ENCODE data around the gene RAE1.
"Not testable (repeated sequence)": the region's sequence is repeated elsewhere in the genome, so short reads cannot be mapped to it uniquely, and the experiment has no call there.

Gene RAE1

GRCh38 chr20:57413986-57414385, 62.9 kb downstream of the RAE1 start:
- H3K4me1 ChIP-seq, result peaks cover 31 to 95% (median 73%) of the 10 kb centered on the region in 10 experiments
- peak overlapping the region in 8 of 11 experiments; percentile 51 to 78 (median 68); a peak in 16 of 22 replicates for H3K27ac ChIP-seq
- no peak for TF ChIP-seq Cebpa-rat (IDR thresholded peaks at IDR 0.05)
- H3K4me2 ChIP-seq, result peak overlapping the region in 6 of 11 experiments; percentile 60 to 90 (median 78); a peak in 11 of 22 replicates
- no peaks in the 10 kb centered on the region for H3K9me3 ChIP-seq (replicated peaks in 1 of 11)
- H3K36me3 ChIP-seq, result peaks cover 11 to 20% (median 16%) of the 10 kb centered on the region in 11 experiments
- H3K9ac ChIP-seq, result 0 out of 22 replicates have a peak overlapping the region, but pooled peaks of 2 of the 11 experiments have one; percentile 53 to 66
- H4K20me1 ChIP-seq, result peaks cover 10 to 30% (median 22%) of the 10 kb centered on the region in 11 experiments; a peak in 21 of 22 replicates
- no peak overlapping the region for H3K4me3 ChIP-seq
- H3K27me3 ChIP-seq, result no peaks in the 10 kb centered on the region

GRCh38 chr20:57414867-57415592, 64.0 kb downstream of the RAE1 start:
- no peaks in the 10 kb centered on the region for H3K9me3 ChIP-seq (replicated peaks in 1 of 11)

GRCh38 chr20:57415771-57416170, 64.7 kb downstream of the RAE1 start:
- H3K4me1 ChIP-seq, result peaks cover 39 to 91% (median 73%) of the 10 kb centered on the region in 10 experiments
- no peaks in the 10 kb centered on the region for H3K9me3 ChIP-seq (replicated peaks in 1 of 11)
- H3K27me3 ChIP-seq, result no peaks in the 10 kb centered on the region
- H3K4me3 ChIP-seq, result no peak overlapping the region
- H3K36me3 ChIP-seq, result peaks cover 0 to 2% (median 0%) of the 10 kb centered on the region in 11 experiments; a peak in 3 of 22 replicates
- H4K20me1 ChIP-seq, result peaks cover 0 to 12% (median 4%) of the 10 kb centered on the region in 11 experiments; a peak in 10 of 22 replicates
- TF ChIP-seq Cebpa-rat (IDR thresholded peaks at IDR 0.05), result no peak
- H3K9ac ChIP-seq, result peak overlapping the region in 8 of 11 experiments; percentile 39 to 71 (median 57); a peak in 11 of 22 replicates
- H3K27ac ChIP-seq, result peak overlapping the region in 9 of 11 experiments; percentile 51 to 78 (median 69); a peak in 18 of 22 replicates
- peak overlapping the region in 10 of 11 experiments; percentile 39 to 90 (median 78); a peak in 19 of 22 replicates for H3K4me2 ChIP-seq

More at GRCh38 chr20:57414867-57415592, 64.0 kb downstream of the RAE1 start:
- peak overlapping the region in 9 of 11 experiments; percentile 38 to 71 (median 53); a peak in 17 of 22 replicates for H3K9ac ChIP-seq
- peak overlapping the region; percentile 39 to 90 (median 77) for H3K4me2 ChIP-seq
- peak overlapping the region in 9 of 11 experiments; percentile 51 to 78 (median 69); a peak in 18 of 22 replicates for H3K27ac ChIP-seq
- peaks cover 32 to 91% (median 70%) of the 10 kb centered on the region in 10 experiments for H3K4me1 ChIP-seq
- no peaks in the 10 kb centered on the region for H3K27me3 ChIP-seq
- H3K36me3 ChIP-seq, result peaks cover under 1 to 10% (median 6%) of the 10 kb centered on the region in 11 experiments; a peak in 16 of 22 replicates
- no peak for TF ChIP-seq Cebpa-rat (IDR thresholded peaks at IDR 0.05)
- no peak overlapping the region for H3K4me3 ChIP-seq
- H4K20me1 ChIP-seq, result peaks cover 0 to 19% (median 12%) of the 10 kb centered on the region in 11 experiments; a peak in 18 of 22 replicates

- no peak for TF ChIP-seq Cebpa-rat (IDR thresholded peaks at IDR 0.05)
- H3K4me1 ChIP-seq, result peaks cover 43 to 91% (median 75%) of the 10 kb centered on the region in 10 experiments
- no peak overlapping the region for H3K4me3 ChIP-seq
- H3K36me3 ChIP-seq, result no peaks in the 10 kb centered on the region
- H3K27ac ChIP-seq, result peak overlapping the region in 9 of 11 experiments; percentile 15 to 78 (median 67); a peak in 17 of 22 replicates
- no peaks in the 10 kb centered on the region for H3K9me3 ChIP-seq (replicated peaks in 1 of 11)
- H4K20me1 ChIP-seq, result peaks cover 0 to 7% (median 2%) of the 10 kb centered on the region in 11 experiments; a peak in 6 of 22 replicates
- H3K9ac ChIP-seq, result peak overlapping the region in 8 of 11 experiments; percentile 19 to 71 (median 57); a peak in 13 of 22 replicates
- no peaks in the 10 kb centered on the region for H3K27me3 ChIP-seq
- H3K4me2 ChIP-seq, result peak overlapping the region in 10 of 11 experiments; percentile 39 to 90 (median 78); a peak in 17 of 22 replicates
Observed at GRCh38 chr20:57416296-57417022, 65.4 kb downstream of the RAE1 start.

- Histone ChIP-seq H3K4me2 (peak overlapping the region in 10 of 11 experiments; percentile 1 to 90 (median 78); a peak in 15 of 22 replicates), H3K27me3 (no peaks in the 10 kb centered on the region), H4K20me1 (no peaks in the 10 kb centered on the region; a peak in 1 of 22 replicates), H3K4me3 (no peak overlapping the region), H3K9ac (peak overlapping the region in 6 of 11 experiments; percentile 19 to 71 (median 60); a peak in 7 of 22 replicates), H3K27ac (peak overlapping the region in 9 of 11 experiments; percentile 15 to 78 (median 67); a peak in 16 of 22 replicates), H3K9me3 (replicated peaks in 1 of 11) (no peaks in the 10 kb centered on the region), H3K4me1 (peaks cover 39 to 91% (median 75%) of the 10 kb centered on the region in 10 experiments), H3K36me3 (no peaks in the 10 kb centered on the region)
- TF ChIP-seq Cebpa-rat (IDR thresholded peaks at IDR 0.05), result no peak
Observed at GRCh38 chr20:57417051-57417689, 66.1 kb downstream of the RAE1 start.

GRCh38 chr20:57417830-57418780, 67.0 kb downstream of the RAE1 start:
- H3K4me3 ChIP-seq, result no peak overlapping the region
- no peak for TF ChIP-seq Cebpa-rat (IDR thresholded peaks at IDR 0.05)
- H3K9me3 ChIP-seq (replicated peaks in 1 of 11), result no peaks in the 10 kb centered on the region
- H3K27ac ChIP-seq, result peak overlapping the region in 8 of 11 experiments; percentile 2 to 61 (median 34); a peak in 11 of 22 replicates
- peak overlapping the region in 8 of 11 experiments; percentile 8 to 62 (median 35); a peak in 16 of 22 replicates for H3K4me2 ChIP-seq
- H3K36me3 ChIP-seq, result no peaks in the 10 kb centered on the region
- H3K4me1 ChIP-seq, result peaks cover 40 to 92% (median 77%) of the 10 kb centered on the region in 10 experiments
- H3K27me3 ChIP-seq, result no peaks in the 10 kb centered on the region
- H4K20me1 ChIP-seq, result no peaks in the 10 kb centered on the region
- H3K9ac ChIP-seq, result peak overlapping the region in 7 of 11 experiments; percentile 7 to 45 (median 21); a peak in 7 of 22 replicates

- H4K20me1 ChIP-seq; H3K36me3 ChIP-seq; H3K27ac ChIP-seq; H3K9ac ChIP-seq; H3K9me3 ChIP-seq (replicated peaks in 1 of 11); H3K27me3 ChIP-seq; H3K4me3 ChIP-seq; H3K4me2 ChIP-seq: not testable (repeated sequence)
- peaks cover 48 to 92% (median 85%) of the 10 kb centered on the region in 10 experiments for H3K4me1 ChIP-seq
Observed at GRCh38 chr20:57419479-57419878, 68.4 kb downstream of the RAE1 start.

Measured in BLaER1 treated with 17β-estradiol and CSF1 and Interleukin-3, amounts not matched to agents 10 nM and 100 nM (cell line).